Suprapubic skin (tissue), 4 donors: ENCODE results near the gene INPP4B. TPM values are rescaled to one million over a fixed set of nuclear protein-coding genes. Genes with fewer than 3 reads are reported as not detected.

ENCODE experiments used
- DNase-seq, 2 donors: peaks; one replicate each; pipeline ENCODE4 v3.0.0-alpha.2; 2019; ENCODE audit warnings: low spot score in 2 of 2
- H3K27ac ChIP-seq: fragments of 200-600 bp; sonication (generic); one replicate; pipeline ENCODE4 v1.5.1; 2019
- H3K27me3 ChIP-seq: fragments of 200-600 bp; sonication (generic); one replicate; pipeline ENCODE4 v1.5.1; 2019
- H3K36me3 ChIP-seq: fragments of 200-600 bp; sonication (generic); one replicate; pipeline ENCODE4 v1.5.1; 2019
- H3K4me1 ChIP-seq: fragments of 200-600 bp; sonication (generic); one replicate; pipeline ENCODE4 v1.5.1; 2019
- H3K4me3 ChIP-seq: fragments of 200-600 bp; sonication (generic); one replicate; pipeline ENCODE4 v1.5.1; 2019; ENCODE audit warnings: mild to moderate bottlenecking
- H3K9me3 ChIP-seq: fragments of 200-600 bp; sonication (generic); one replicate; pipeline ENCODE4 v1.5.1; 2019
- CTCF ChIP-seq, 2 donors: fragments of 200-600 bp in 1 of 2; fragments of 450-650 bp in 1 of 2; sonication (generic) in 1 of 2; IDR thresholded peaks; one replicate each; pipeline ENCODE4 v1.5.1; 2016 to 2019; ENCODE audit warnings: antibody characterized with exemption in 2 of 2, mild to moderate bottlenecking in 1 of 2, moderate library complexity in 1 of 2
- EP300 ChIP-seq: sonication (generic); formaldehyde crosslinking; IDR thresholded peaks from one replicate; pipeline ENCODE4 v1.6.1; 2017; ENCODE audit warnings: antibody characterized with exemption
- POLR2A ChIP-seq, 2 donors: fragments of 450-650 bp; IDR thresholded peaks; one replicate each; pipeline ENCODE4 v1.6.1; 2017; ENCODE audit warnings: antibody characterized with exemption in 2 of 2, mild to moderate bottlenecking in 2 of 2, moderate library complexity in 2 of 2
- POLR2AphosphoS5 ChIP-seq, 3 donors: sonication (generic); formaldehyde crosslinking; IDR thresholded peaks; one replicate each; pipeline ENCODE4 v1.6.1; 2017; ENCODE audit warnings: antibody characterized with exemption in 3 of 3
- WGBS: methylation state at CpG from one replicate; pipeline ENCODE4 v1.1.5; 2018; 5-methylcytosine and 5-hydroxymethylcytosine counted together
- total RNA-seq, 4 donors: library from RNA; depleted of rRNA; stranded (reverse); fragments of >200 nt; gene quantifications; one replicate each; pipeline ENCODE4 v1.1.0, GENCODE V29; 2016

Gene INPP4B
- total RNA-seq, 4 donors from 2014 or later, result 12.4 to 27.4 (median 17.4) TPM

- Histone ChIP-seq H3K9me3 (no peaks in the 10 kb centered on the region), H3K4me3 (no peak overlapping the region), H3K4me1 (peaks cover 19% of the 10 kb centered on the region), H3K36me3 (no peaks in the 10 kb centered on the region), H3K27ac (no peak overlapping the region), H3K27me3 (no peaks in the 10 kb centered on the region)
- no peak for DNase-seq
- TF ChIP-seq POLR2AphosphoS5 (IDR thresholded peaks at IDR 0.05), result no peak
- no peak for TF ChIP-seq CTCF (IDR thresholded peaks at IDR 0.05)
- no peak for TF ChIP-seq EP300
- TF ChIP-seq POLR2A (IDR thresholded peaks at IDR 0.05), result no peak
- WGBS, result 48% methylated on average over 4 of the region's 4 CpGs
Observed at GRCh38 chr4:142088906-142089305, 757.2 kb downstream of the INPP4B start.

DNA sequence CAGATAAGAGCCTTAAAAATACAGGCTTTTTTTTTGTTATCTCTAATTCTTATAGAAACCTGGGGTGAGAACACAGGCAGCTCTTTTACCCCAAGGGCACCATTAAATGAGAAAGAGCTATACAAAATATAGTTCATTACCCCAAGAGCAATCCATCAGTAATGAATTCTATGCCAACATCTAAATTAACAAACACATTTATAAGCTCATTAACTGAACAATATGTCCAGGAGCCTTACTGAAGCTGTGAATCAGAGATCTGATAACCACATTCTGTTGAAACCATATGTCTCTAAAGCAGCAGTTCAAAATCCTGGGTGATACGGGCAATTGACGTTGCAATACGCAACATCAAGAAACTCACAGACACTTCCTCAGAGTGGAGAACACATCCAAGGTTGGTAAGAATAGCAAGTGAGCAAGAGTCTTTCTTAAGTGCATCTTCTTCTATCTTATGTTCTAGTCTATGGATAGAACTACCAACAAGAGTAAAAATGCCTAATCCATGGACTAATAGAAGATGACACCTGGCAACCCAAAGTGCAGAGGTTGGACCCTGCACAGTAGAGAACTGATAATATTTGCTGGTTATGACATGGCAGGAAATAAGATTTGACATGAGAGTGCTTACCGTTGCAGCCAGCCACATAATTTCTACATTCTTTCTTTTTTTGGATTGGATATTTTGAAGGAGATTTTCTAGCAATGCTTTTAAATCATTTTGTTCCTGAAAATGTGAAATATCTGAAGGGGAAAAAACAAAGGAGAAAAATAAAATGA is 760.4 kb downstream of the INPP4B start:
- H3K4me3 ChIP-seq, result no peak overlapping the region
- no peak overlapping the region for H3K27ac ChIP-seq
- no peak for DNase-seq
- peaks cover 13% of the 10 kb centered on the region for H3K4me1 ChIP-seq
- H3K9me3 ChIP-seq, result no peaks in the 10 kb centered on the region
- H3K36me3 ChIP-seq, result no peaks in the 10 kb centered on the region
- H3K27me3 ChIP-seq, result no peaks in the 10 kb centered on the region
- WGBS, result 76% methylated on average over 4 of the region's 4 CpGs
- TF ChIP-seq POLR2AphosphoS5 (IDR thresholded peaks at IDR 0.05) (no peak), EP300 (no peak), POLR2A (IDR thresholded peaks at IDR 0.05) (no peak), CTCF (IDR thresholded peaks at IDR 0.05) (no peak)

DNA sequence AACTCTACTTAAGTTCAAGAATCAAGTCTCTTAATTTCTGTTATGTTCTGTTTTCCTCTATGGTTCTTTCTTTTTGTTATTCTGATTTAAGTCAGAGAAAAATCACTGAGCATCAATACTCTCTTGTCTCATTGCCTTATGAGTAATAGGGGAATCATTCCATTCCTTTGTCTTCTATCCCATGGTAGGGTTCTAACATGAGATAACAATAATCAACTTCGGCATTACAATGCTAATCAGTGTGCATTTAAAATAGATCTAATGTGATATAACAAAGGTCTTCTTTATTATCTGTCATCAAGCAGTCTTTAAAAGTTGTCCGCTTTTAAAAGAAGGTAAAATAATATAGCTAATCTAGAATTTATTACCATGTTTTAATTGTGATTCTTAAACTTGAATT is 762.8 kb downstream of the INPP4B start:
- Histone ChIP-seq H3K36me3 (no peaks in the 10 kb centered on the region), H3K27me3 (no peaks in the 10 kb centered on the region), H3K4me3 (no peak overlapping the region), H3K4me1 (peaks cover 2% of the 10 kb centered on the region), H3K27ac (no peak overlapping the region), H3K9me3 (no peaks in the 10 kb centered on the region)
- no peak for DNase-seq
- WGBS, result 89% methylated on average over 2 of the region's 2 CpGs
- TF ChIP-seq POLR2AphosphoS5 (IDR thresholded peaks at IDR 0.05), result no peak
- TF ChIP-seq CTCF (IDR thresholded peaks at IDR 0.05), result no peak
- TF ChIP-seq EP300, result no peak
- no peak for TF ChIP-seq POLR2A (IDR thresholded peaks at IDR 0.05)

DNA sequence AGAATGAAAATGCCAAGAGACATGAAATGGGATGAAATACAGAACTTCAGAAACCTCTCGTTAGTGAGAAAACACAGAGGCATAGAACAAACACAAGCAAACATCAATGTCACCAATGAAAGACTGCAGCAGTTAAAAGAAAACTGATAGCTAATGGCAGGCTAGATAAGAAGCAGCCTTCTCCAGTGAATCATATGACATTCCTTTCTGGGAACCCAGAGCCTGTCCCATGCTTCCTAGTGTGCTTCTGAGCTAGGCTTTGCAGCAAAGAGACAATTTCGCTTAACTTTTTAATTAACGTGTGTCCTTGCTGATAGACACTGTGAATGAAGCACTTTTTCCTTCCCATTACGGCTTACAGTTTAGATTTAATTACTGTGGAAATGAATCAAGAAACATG is 765.1 kb downstream of the INPP4B start:
- Histone ChIP-seq H3K4me3 (no peak overlapping the region), H3K27ac (no peak overlapping the region), H3K36me3 (no peaks in the 10 kb centered on the region), H3K27me3 (no peaks in the 10 kb centered on the region), H3K9me3 (no peaks in the 10 kb centered on the region), H3K4me1 (no peaks in the 10 kb centered on the region)
- TF ChIP-seq CTCF (IDR thresholded peaks at IDR 0.05), result no peak
- no peak for TF ChIP-seq EP300
- TF ChIP-seq POLR2AphosphoS5 (IDR thresholded peaks at IDR 0.05), result no peak
- no peak for TF ChIP-seq POLR2A (IDR thresholded peaks at IDR 0.05)
- 90% methylated on average over 4 of the region's 4 CpGs for WGBS
- no peak for DNase-seq

- Histone ChIP-seq H3K36me3 (no peaks in the 10 kb centered on the region), H3K9me3 (no peaks in the 10 kb centered on the region), H3K4me3 (no peak overlapping the region), H3K27ac (no peak overlapping the region), H3K27me3 (no peaks in the 10 kb centered on the region), H3K4me1 (no peaks in the 10 kb centered on the region)
- no peak for DNase-seq
- 71% methylated on average over 1 of the region's 1 CpG for WGBS
- no peak for TF ChIP-seq POLR2AphosphoS5 (IDR thresholded peaks at IDR 0.05)
- TF ChIP-seq CTCF (IDR thresholded peaks at IDR 0.05), result no peak
- no peak for TF ChIP-seq EP300
- no peak for TF ChIP-seq POLR2A (IDR thresholded peaks at IDR 0.05)
Observed at GRCh38 chr4:142079959-142080358, 766.1 kb downstream of the INPP4B start.
